OCI-LY1 (cell line): ENCODE results near the gene MAP3K7.

Experiments
- EZH2 ChIP-seq: fragments of 200-600 bp; sonication (generic), shearing (Covaris generic); IDR thresholded peaks from 2 replicates; pipeline ENCODE4 v1.8.0; 2017; ENCODE audit warnings: borderline replicate concordance, mixed run types, mild to moderate bottlenecking, antibody characterized with exemption, low read length, moderate library complexity, mixed read lengths
- TF ChIP-seq, protein P1 (sequence below): fragments of 200-600 bp; sonication (generic), shearing (Covaris generic); IDR thresholded peaks from 2 replicates; pipeline ENCODE4 v1.5.1; 2017; ENCODE audit warnings: mild to moderate bottlenecking, antibody characterized with exemption, low read length, moderate library complexity, mixed read lengths

GRCh38 chr6:90544081-90544480 lies 42.8 kb downstream of the MAP3K7 start:
- TF ChIP-seq, protein P1, sequence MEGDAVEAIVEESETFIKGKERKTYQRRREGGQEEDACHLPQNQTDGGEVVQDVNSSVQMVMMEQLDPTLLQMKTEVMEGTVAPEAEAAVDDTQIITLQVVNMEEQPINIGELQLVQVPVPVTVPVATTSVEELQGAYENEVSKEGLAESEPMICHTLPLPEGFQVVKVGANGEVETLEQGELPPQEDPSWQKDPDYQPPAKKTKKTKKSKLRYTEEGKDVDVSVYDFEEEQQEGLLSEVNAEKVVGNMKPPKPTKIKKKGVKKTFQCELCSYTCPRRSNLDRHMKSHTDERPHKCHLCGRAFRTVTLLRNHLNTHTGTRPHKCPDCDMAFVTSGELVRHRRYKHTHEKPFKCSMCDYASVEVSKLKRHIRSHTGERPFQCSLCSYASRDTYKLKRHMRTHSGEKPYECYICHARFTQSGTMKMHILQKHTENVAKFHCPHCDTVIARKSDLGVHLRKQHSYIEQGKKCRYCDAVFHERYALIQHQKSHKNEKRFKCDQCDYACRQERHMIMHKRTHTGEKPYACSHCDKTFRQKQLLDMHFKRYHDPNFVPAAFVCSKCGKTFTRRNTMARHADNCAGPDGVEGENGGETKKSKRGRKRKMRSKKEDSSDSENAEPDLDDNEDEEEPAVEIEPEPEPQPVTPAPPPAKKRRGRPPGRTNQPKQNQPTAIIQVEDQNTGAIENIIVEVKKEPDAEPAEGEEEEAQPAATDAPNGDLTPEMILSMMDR = no peak
- TF ChIP-seq EZH2 = no peak
